H4 (cell line): ENCODE results near the gene CNN2. TPM values are rescaled to one million over a fixed set of nuclear protein-coding genes. Genes with fewer than 3 reads are reported as not detected.
"Not testable (repeated sequence)": the region's sequence is repeated elsewhere in the genome, so short reads cannot be mapped to it uniquely, and the experiment has no call there.

Experiments used
- DNase-seq: peaks from one replicate; pipeline ENCODE4 v3.0.0-alpha.2; 2015; ENCODE audit warnings: low spot score
- total RNA-seq: library from RNA; depleted of rRNA; stranded (reverse); fragments of >200 nt; shearing (Covaris generic); gene quantifications from 2 replicates; pipeline ENCODE4 v1.2.3, GENCODE V29; 2014

CNN2 gene
- total RNA-seq, 1 experiment from 2014 or later: 123 TPM

GRCh38 chr19:1010586-1011510, 15.6 kb upstream of the CNN2 start:
- DNase-seq: no peak

- no peak for DNase-seq
Measured at GRCh38 chr19:1011831-1012333, 14.5 kb upstream of the CNN2 start.

- no peak for DNase-seq
Measured at GRCh38 chr19:1012334-1012733, 14.1 kb upstream of the CNN2 start.

GRCh38 chr19:1013218-1013617, 13.2 kb upstream of the CNN2 start:
- DNase-seq: no peak

- DNase-seq: no peak
Measured at GRCh38 chr19:1014161-1015060, 12.0 kb upstream of the CNN2 start.

GRCh38 chr19:1015061-1015781, 11.2 kb upstream of the CNN2 start:
- no peak for DNase-seq

- no peak for DNase-seq
Measured at GRCh38 chr19:1015782-1016646, 10.4 kb upstream of the CNN2 start.

GRCh38 chr19:1016647-1017114, 9.7 kb upstream of the CNN2 start:
- DNase-seq: no peak

- no peak for DNase-seq
Measured at GRCh38 chr19:1017115-1017905, 9.1 kb upstream of the CNN2 start.

GRCh38 chr19:1017906-1018305, 8.5 kb upstream of the CNN2 start:
- no peak for DNase-seq

GRCh38 chr19:1018393-1018792, 8.0 kb upstream of the CNN2 start:
- DNase-seq: no peak

GRCh38 chr19:1018932-1019615, 7.3 kb upstream of the CNN2 start:
- DNase-seq: no peak

- no peak for DNase-seq
Measured at GRCh38 chr19:1019616-1019961, 6.8 kb upstream of the CNN2 start.

GRCh38 chr19:1019980-1020867, 6.2 kb upstream of the CNN2 start:
- DNase-seq: no peak

- peak; percentile 93 for DNase-seq
Measured at GRCh38 chr19:1020868-1021425, 5.5 kb upstream of the CNN2 start, which contains the start of gene TMEM259. TSS of gene TMEM259 (minus strand) at chr19:1021123. CDS start at chr19:1020996, 127 bp downstream.

- DNase-seq: not testable (repeated sequence)
Measured at GRCh38 chr19:1023883-1024188, 2.6 kb upstream of the CNN2 start.

GRCh38 chr19:1025080-1025479, 1.3 kb upstream of the CNN2 start:
- DNase-seq: not testable (repeated sequence)
